Body of pancreas (tissue), 4 donors: ENCODE results near the gene PEPD. TPM values are rescaled to one million over a fixed set of nuclear protein-coding genes. Genes with fewer than 3 reads are reported as not detected.

ENCODE experiments used
- ATAC-seq: fragments of 150-250 bp; one replicate; pipeline ENCODE4 v1.9.1; 2016
- DNase-seq, 4 donors: peaks; one replicate each; pipeline ENCODE4 v3.0.0-alpha.2; 2019
- H3K27ac ChIP-seq, 4 donors: fragments of 200-600 bp; sonication (generic); 1 replicate in 3 of 4; 2 replicates in 1 of 4; pipeline versions ENCODE4 v1.5.1 to v1.6.1; 2016 to 2019; ENCODE audit warnings: mild to moderate bottlenecking in 1 of 4, mixed read lengths in 1 of 4, moderate library complexity in 1 of 4
- H3K27me3 ChIP-seq, 2 donors: fragments of 200-600 bp; sonication (generic); one replicate each; pipeline ENCODE4 v1.6.0; 2016; ENCODE audit warnings: mild to moderate bottlenecking in 1 of 2
- H3K36me3 ChIP-seq, 2 donors: fragments of 200-600 bp; sonication (generic); replicated peaks in 1 of 2; 2 replicates each; pipeline ENCODE4 v1.5.1; 2016; ENCODE audit warnings: low read depth in 2 of 2; ENCODE audit not compliant: insufficient read depth in 1 of 2
- H3K4me1 ChIP-seq: fragments of 200-600 bp; sonication (generic); one replicate; pipeline ENCODE4 v1.6.0; 2016
- H3K4me3 ChIP-seq, 2 donors: fragments of 200-600 bp; sonication (generic); 1 replicate in 1 of 2; 2 replicates in 1 of 2; pipeline ENCODE4 v1.5.1; 2016 to 2019
- H3K9me3 ChIP-seq, 3 donors: fragments of 200-600 bp; sonication (generic); 1 replicate in 2 of 3; 2 replicates in 1 of 3; pipeline ENCODE4 v1.5.1; 2016
- POLR2A ChIP-seq, 3 donors: fragments of 450-650 bp; IDR thresholded peaks; one replicate each; pipeline ENCODE4 v1.6.1; 2016; ENCODE audit warnings: antibody characterized with exemption in 3 of 3, mild to moderate bottlenecking in 2 of 3
- WGBS, 2 donors: methylation state at CpG; one replicate each; pipeline ENCODE4 v1.1.5; 2017; 5-methylcytosine and 5-hydroxymethylcytosine counted together
- intact Hi-C: fragments of 100-400 bp; cut with DNase I; formaldehyde crosslinking; loops from one replicate; pipeline ENCODE4 v1.15.1; 2023
- total RNA-seq, 2 donors: library from RNA; depleted of rRNA; stranded (reverse); fragments of >200 nt; gene quantifications; one replicate each; pipeline ENCODE4 v1.1.0, GENCODE V29; 2016
- TF ChIP-seq, protein P1 (sequence below), 7 experiments: fragments of 450-650 bp in 4 of 7; fragments of 200-600 bp in 3 of 7; sonication (generic) in 3 of 7; IDR thresholded peaks; one replicate each; pipeline ENCODE4 v1.5.1; 2016 to 2019; ENCODE audit warnings: antibody characterized with exemption in 7 of 7

PEPD gene
- total RNA-seq, 2 donors from 2014 or later = 33.2 to 54.7 TPM

DNA sequence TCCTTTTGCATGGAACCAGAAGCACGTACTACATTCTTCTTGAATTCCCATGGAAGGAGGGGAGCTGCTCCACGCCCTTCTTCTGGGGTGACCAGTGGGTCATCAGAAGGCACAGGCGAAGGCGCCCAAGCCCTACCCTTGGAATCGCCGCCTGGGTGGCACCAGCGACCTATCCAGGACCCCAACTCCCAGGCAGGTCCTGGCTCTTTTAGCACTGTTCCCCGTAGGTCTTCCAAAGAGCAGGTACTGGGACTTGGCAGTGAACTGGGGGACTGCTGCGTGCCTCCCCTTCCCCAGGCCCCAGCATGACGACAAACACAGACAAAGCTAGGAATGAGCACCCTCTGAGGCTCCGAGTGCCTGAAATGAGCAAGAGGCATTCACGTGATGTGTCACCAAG, 103.1 kb downstream of the PEPD start:
- no peaks in the 10 kb centered on the region for H3K9me3 ChIP-seq
- no peak overlapping the region for H3K4me3 ChIP-seq
- no peak for DNase-seq
- no peak for TF ChIP-seq POLR2A (IDR thresholded peaks at IDR 0.05)
- TF ChIP-seq, protein P1, sequence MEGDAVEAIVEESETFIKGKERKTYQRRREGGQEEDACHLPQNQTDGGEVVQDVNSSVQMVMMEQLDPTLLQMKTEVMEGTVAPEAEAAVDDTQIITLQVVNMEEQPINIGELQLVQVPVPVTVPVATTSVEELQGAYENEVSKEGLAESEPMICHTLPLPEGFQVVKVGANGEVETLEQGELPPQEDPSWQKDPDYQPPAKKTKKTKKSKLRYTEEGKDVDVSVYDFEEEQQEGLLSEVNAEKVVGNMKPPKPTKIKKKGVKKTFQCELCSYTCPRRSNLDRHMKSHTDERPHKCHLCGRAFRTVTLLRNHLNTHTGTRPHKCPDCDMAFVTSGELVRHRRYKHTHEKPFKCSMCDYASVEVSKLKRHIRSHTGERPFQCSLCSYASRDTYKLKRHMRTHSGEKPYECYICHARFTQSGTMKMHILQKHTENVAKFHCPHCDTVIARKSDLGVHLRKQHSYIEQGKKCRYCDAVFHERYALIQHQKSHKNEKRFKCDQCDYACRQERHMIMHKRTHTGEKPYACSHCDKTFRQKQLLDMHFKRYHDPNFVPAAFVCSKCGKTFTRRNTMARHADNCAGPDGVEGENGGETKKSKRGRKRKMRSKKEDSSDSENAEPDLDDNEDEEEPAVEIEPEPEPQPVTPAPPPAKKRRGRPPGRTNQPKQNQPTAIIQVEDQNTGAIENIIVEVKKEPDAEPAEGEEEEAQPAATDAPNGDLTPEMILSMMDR (IDR thresholded peaks at IDR 0.05) = no peak
- no peaks in the 10 kb centered on the region for H3K4me1 ChIP-seq
- no peaks in the 10 kb centered on the region for H3K27me3 ChIP-seq
- no peaks in the 10 kb centered on the region for H3K36me3 ChIP-seq
- ATAC-seq = no peak
- H3K27ac ChIP-seq = no peak overlapping the region
- 88 to 92% methylated on average over 12 of the region's 12 CpGs for WGBS, 2 donors
- intact Hi-C loops = loop anchor here (5.0 kb wide), 1 partner anchor 349 kb away; no protein-coding TSS in a partner anchor

DNA sequence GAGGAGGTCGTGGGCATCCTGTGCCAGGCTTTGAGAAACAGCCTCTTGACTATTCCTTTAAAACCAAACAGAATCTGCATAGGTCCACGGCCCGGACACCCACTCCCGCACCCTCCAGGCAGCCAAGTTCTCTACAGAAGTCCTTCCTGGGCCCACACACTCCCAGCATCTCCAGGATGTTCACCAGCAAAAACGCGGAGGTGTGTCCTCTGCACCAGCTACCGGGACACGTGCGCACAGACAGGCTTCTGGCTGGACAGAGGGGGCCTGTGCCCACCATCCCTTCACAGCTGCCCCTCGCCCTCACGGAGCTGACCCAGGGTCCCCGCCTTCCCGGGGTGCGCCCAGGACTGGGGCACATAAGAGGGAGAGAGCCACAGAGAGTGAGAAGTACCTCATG, 103.8 kb downstream of the PEPD start:
- ATAC-seq (no peak), DNase-seq (no peak)
- Histone ChIP-seq H3K27ac (no peak overlapping the region), H3K36me3 (no peaks in the 10 kb centered on the region), H3K4me1 (no peaks in the 10 kb centered on the region), H3K27me3 (no peaks in the 10 kb centered on the region), H3K9me3 (no peaks in the 10 kb centered on the region), H3K4me3 (no peak overlapping the region)
- 88 to 90% methylated on average over 11 to 14 of the region's 14 CpGs for WGBS, 2 donors
- TF ChIP-seq, protein P1 (IDR thresholded peaks at IDR 0.05) = no peak
- no peak for TF ChIP-seq POLR2A (IDR thresholded peaks at IDR 0.05)
- intact Hi-C loops = loop anchor here (5.0 kb wide), 1 partner anchor 350 kb away; no protein-coding TSS in a partner anchor

DNA sequence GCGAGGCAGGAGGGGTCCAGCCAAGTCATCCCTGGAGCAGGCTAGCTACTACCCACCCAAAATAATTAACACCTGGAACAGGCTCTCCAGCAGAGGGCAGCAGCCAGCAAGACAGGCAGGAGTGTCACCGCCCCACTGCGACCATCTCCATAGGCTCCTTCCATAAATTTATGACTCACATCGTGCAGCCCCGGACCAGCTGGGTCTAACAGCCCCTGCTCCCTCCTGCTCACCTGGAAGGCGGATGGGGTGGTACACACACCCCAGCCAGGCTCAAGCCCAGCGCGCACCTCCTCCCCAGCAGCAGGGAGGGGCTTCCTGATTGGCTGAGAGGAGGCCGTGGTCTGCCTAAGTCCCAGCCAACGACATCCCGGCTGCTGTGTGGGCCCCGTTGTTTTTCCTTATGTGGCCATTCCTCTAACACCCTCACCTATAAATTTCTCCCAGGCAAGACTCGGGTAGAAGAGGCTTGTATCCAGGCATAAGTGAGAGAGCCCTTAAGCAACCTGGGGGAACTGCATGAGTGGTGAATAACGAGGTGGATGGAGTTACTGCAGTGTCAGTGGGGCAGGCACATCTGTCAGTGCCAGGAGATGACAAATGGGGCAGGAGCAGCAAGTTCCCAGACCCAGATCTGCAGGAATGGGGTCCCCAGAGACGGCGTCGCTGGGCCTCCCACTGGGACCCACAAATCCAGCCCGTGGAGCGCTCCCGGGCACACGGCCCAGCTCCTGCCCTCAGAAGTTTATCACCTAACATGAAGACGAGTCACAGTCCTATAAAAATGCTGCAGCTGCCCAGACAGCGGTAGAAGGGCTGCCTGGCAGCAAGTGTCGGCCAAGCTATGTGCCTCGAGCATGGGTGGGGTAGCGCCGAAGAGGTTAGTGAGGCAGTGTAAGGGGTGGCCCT, 105.0 kb downstream of the PEPD start:
- 41 to 47% methylated on average over 15 to 27 of the region's 27 CpGs for WGBS, 2 donors
- no peaks in the 10 kb centered on the region for H3K9me3 ChIP-seq
- no peak overlapping the region for H3K4me3 ChIP-seq
- ATAC-seq (peak; percentile 53), DNase-seq (peak; percentile 45 to 79 (median 60))
- H3K4me1 ChIP-seq = no peaks in the 10 kb centered on the region
- H3K27me3 ChIP-seq = no peaks in the 10 kb centered on the region
- no peaks in the 10 kb centered on the region for H3K36me3 ChIP-seq
- TF ChIP-seq, protein P1 (IDR thresholded peaks at IDR 0.05) = peak; percentile 38 to 56 (median 47)
- no peak for TF ChIP-seq POLR2A (IDR thresholded peaks at IDR 0.05)
- intact Hi-C loops = loop anchor here (5.0 kb wide), 1 partner anchor 351 kb away; no protein-coding TSS in a partner anchor
- no peak overlapping the region for H3K27ac ChIP-seq

DNA sequence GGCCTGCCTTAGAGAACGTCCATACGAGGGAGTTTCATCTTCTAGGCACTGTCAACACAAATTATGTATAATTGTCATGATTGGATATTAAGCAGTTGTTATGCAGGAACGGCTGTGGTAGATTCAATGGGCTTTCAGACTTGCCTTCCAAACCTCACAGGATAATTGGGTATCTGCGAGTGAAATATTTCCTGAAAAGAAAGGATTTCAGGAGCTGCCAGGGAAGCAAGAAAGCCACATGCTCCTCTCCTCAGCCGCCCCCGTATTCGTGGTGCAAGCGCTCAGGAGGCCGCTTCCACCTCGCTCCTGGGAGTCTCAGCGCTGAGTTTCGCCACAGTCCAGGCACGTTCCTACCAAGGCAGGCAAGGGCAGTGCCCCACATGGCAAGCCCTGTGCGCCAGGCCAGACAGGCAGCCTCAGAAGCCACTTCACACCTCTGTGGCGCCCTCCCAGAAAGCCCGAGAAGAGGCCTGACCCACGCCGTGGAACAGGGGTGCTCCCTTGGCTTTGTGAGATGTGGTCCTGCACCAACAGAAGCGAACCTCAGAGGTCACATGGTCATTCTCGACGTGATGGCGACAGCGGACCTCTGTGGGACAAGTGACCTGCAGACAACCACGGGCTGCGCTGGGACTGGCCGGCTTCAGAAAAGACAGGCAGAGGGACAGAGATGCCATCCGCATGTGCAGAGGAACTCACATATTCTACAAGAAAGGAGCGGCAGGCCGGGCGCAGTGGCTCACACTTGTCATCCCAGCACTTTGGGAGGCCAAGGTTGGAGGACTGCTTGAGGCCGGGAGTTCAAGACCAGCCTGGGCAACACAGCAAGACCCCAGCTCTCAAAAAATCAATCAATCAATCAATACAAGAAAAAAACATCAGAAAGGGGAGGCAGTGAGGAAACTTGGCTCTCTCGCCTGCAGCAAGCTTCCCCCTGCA, 106.7 kb downstream of the PEPD start:
- intact Hi-C loops = loop anchor here (5.0 kb wide), 1 partner anchor 352 kb away; no protein-coding TSS in a partner anchor
- WGBS, 2 donors = 87 to 90% methylated on average over 23 of the region's 32 CpGs

More for the DNA sequence above, 106.7 kb downstream of the PEPD start:
- H3K36me3 ChIP-seq = no peaks in the 10 kb centered on the region
- H3K4me3 ChIP-seq = no peak overlapping the region
- no peak overlapping the region for H3K27ac ChIP-seq
- H3K4me1 ChIP-seq = no peaks in the 10 kb centered on the region
- H3K9me3 ChIP-seq = no peaks in the 10 kb centered on the region
- ATAC-seq = no peak
- no peaks in the 10 kb centered on the region for H3K27me3 ChIP-seq
- TF ChIP-seq POLR2A (IDR thresholded peaks at IDR 0.05) = no peak
- DNase-seq = no peak
